IMR-90 (cell line): Measurements from ENCODE around the gene ZNF423. TPM values are rescaled to one million over a fixed set of nuclear protein-coding genes. Genes with fewer than 3 reads are reported as not detected.

Source experiments
- ATAC-seq: fragments of 200-7000 bp; cut with Tn5 transposase; 2 replicates; pipeline ENCODE4 v1.9.1; 2020; ENCODE audit warnings: low read depth, mild to moderate bottlenecking, moderate library complexity
- BruUV-seq: library from RNA; stranded (reverse); fragments of 400-500 nt; replicated peaks from 2 replicates; lab custom pipeline; 2021; lab: Mats Ljungman, UMichigan
- CTCF ChIA-PET: fragments of 300-600 bp; formaldehyde crosslinking; extraction: SDS; loops from one replicate; lab custom pipeline; 2021; ENCODE audit warnings: antibody characterized with exemption; lab: Yijun Ruan, JAX
- POLR2A ChIA-PET: fragments of 300-600 bp; sonication (Branson Sonifier 250); formaldehyde crosslinking; loops from one replicate; lab custom pipeline; 2022; ENCODE audit warnings: antibody characterized with exemption; ENCODE audit not compliant: unreplicated experiment; lab: Charles Lee
- DNase-seq: peaks from one replicate; pipeline ENCODE4 v3.0.0; 2013
- H2AFZ ChIP-seq: replicated peaks from 2 replicates; pipeline ENCODE3; 2013; ENCODE audit warnings: low read length, mild to moderate bottlenecking; ENCODE audit not compliant: poor library complexity
- H2AK5ac ChIP-seq: 2 replicates; pipeline ENCODE4 v1.6.1; 2013; ENCODE audit warnings: low read depth, low read length, inconsistent platforms
- H2AK9ac ChIP-seq: replicated peaks from 2 replicates; pipeline ENCODE3; 2013; ENCODE audit warnings: mild to moderate bottlenecking, low read depth, low read length, moderate library complexity; ENCODE audit not compliant: poor library complexity
- H2BK120ac ChIP-seq: 2 replicates; pipeline ENCODE4 v1.6.1; 2013; ENCODE audit warnings: low read depth, low read length, inconsistent platforms
- H2BK15ac ChIP-seq: 3 replicates; pipeline ENCODE4 v1.6.1; 2013; ENCODE audit warnings: low read depth, low read length, inconsistent platforms
- H2BK20ac ChIP-seq: 2 replicates; pipeline ENCODE4 v1.6.1; 2013; ENCODE audit warnings: low read depth, mild to moderate bottlenecking, inconsistent platforms, low read length, moderate library complexity
- H2BK5ac ChIP-seq: 2 replicates; pipeline ENCODE4 v1.6.1; 2013; ENCODE audit warnings: mild to moderate bottlenecking, low read depth, low read length, inconsistent platforms; ENCODE audit not compliant: poor library complexity, severe bottlenecking
- H3K14ac ChIP-seq: replicated peaks from 2 replicates; pipeline ENCODE4 v1.6.1; 2013; ENCODE audit warnings: low read depth, low read length, inconsistent platforms
- H3K18ac ChIP-seq: 2 replicates; pipeline ENCODE4 v1.6.1; 2013; ENCODE audit warnings: low read depth, low read length, control low read depth
- H3K23ac ChIP-seq: 2 replicates; pipeline ENCODE4 v1.6.1; 2013; ENCODE audit warnings: low read depth, low read length, inconsistent platforms
- H3K27ac ChIP-seq: 2 replicates; pipeline ENCODE4 v1.5.1; 2013; ENCODE audit warnings: mild to moderate bottlenecking, control low read depth, low read length; ENCODE audit not compliant: insufficient read depth
- H3K27me3 ChIP-seq: 2 replicates; pipeline ENCODE4 v1.6.1; 2013; ENCODE audit warnings: low read length; ENCODE audit not compliant: control insufficient read depth, insufficient read depth
- H3K36me3 ChIP-seq: 2 replicates; pipeline ENCODE4 v1.6.1; 2013; ENCODE audit warnings: low read length, mixed read lengths; ENCODE audit not compliant: control insufficient read depth, insufficient read depth
- H3K4ac ChIP-seq: 2 replicates; pipeline ENCODE4 v1.6.1; 2013; ENCODE audit warnings: low read depth, low read length, inconsistent platforms
- H3K4me1 ChIP-seq: 2 replicates; pipeline ENCODE4 v1.6.1; 2013; ENCODE audit warnings: low read length, mixed read lengths; ENCODE audit not compliant: control insufficient read depth, insufficient read depth
- H3K4me2 ChIP-seq: 2 replicates; pipeline ENCODE4 v1.6.1; 2013; ENCODE audit warnings: low read depth, mild to moderate bottlenecking, control low read depth, low read length, moderate library complexity
- H3K4me3 ChIP-seq: 2 replicates; pipeline ENCODE4 v1.5.1; 2013; ENCODE audit warnings: low read depth, mild to moderate bottlenecking, control low read depth, low read length, moderate library complexity; ENCODE audit not compliant: insufficient read depth
- H3K56ac ChIP-seq: 2 replicates; pipeline ENCODE4 v1.6.1; 2013; ENCODE audit warnings: low read length, inconsistent platforms; ENCODE audit not compliant: insufficient read depth; ENCODE audit errors: extremely low read depth
- H3K79me1 ChIP-seq, 2 experiments: 2 replicates each; pipeline ENCODE4 v1.6.1; 2013; ENCODE audit warnings: low read length in 2 of 2, inconsistent platforms in 1 of 2, low read depth in 1 of 2
- H3K9ac ChIP-seq: 2 replicates; pipeline ENCODE4 v1.6.1; 2013; ENCODE audit warnings: low read depth, low read length, control low read depth
- H3K9me1 ChIP-seq: 2 replicates; pipeline ENCODE4 v1.6.1; 2013; ENCODE audit warnings: low read length, inconsistent platforms; ENCODE audit not compliant: insufficient read depth
- H3K9me3 ChIP-seq: 2 replicates; pipeline ENCODE4 v1.6.1; 2013; ENCODE audit warnings: low read length; ENCODE audit not compliant: control insufficient read depth, insufficient read depth
- H4K20me1 ChIP-seq: 2 replicates; pipeline ENCODE4 v1.6.1; 2013; ENCODE audit warnings: low read length, inconsistent platforms; ENCODE audit not compliant: insufficient read depth
- H4K5ac ChIP-seq: 2 replicates; pipeline ENCODE4 v1.6.1; 2013; ENCODE audit warnings: mild to moderate bottlenecking, low read depth, low read length, control low read depth
- H4K8ac ChIP-seq, 2 experiments: 2 replicates each; pipeline ENCODE4 v1.6.1; 2013; ENCODE audit warnings: low read depth in 2 of 2, low read length in 2 of 2, control low read depth in 1 of 2, inconsistent platforms in 1 of 2
- H4K91ac ChIP-seq: 2 replicates; pipeline ENCODE4 v1.6.1; 2013; ENCODE audit warnings: low read depth, low read length, inconsistent platforms; ENCODE audit not compliant: insufficient read depth
- BHLHE40 ChIP-seq: fragments of 150-350 bp; IDR thresholded peaks from 2 replicates; pipeline ENCODE4 v1.6.1; 2016; ENCODE audit warnings: mild to moderate bottlenecking, low read depth, low read length
- CEBPB ChIP-seq: IDR thresholded peaks from 2 replicates; pipeline ENCODE4 v1.6.1; 2012; ENCODE audit warnings: low read depth, low read length, improper control_type of control experiment
- CHD1 ChIP-seq: IDR thresholded peaks from 2 replicates; pipeline ENCODE4 v1.6.1; 2012; ENCODE audit warnings: low read depth, low read length, improper control_type of control experiment
- MAFK ChIP-seq: IDR thresholded peaks from 2 replicates; pipeline ENCODE4 v1.6.1; 2012; ENCODE audit warnings: low read depth, low read length, improper control_type of control experiment
- MAZ ChIP-seq: IDR thresholded peaks from 2 replicates; pipeline ENCODE4 v1.6.1; 2012; ENCODE audit warnings: low read depth, mild to moderate bottlenecking, low read length, improper control_type of control experiment, moderate library complexity, borderline replicate concordance
- MXI1 ChIP-seq: IDR thresholded peaks from 2 replicates; pipeline ENCODE4 v1.6.1; 2012; ENCODE audit warnings: low read depth, mild to moderate bottlenecking, low read length, moderate library complexity, borderline replicate concordance
- NFE2L2 ChIP-seq: fragments of 150-350 bp; IDR thresholded peaks from 2 replicates; pipeline ENCODE4 v1.6.1; 2016; ENCODE audit warnings: low read depth, mild to moderate bottlenecking, low read length
- POLR2A ChIP-seq: IDR thresholded peaks from 2 replicates; pipeline ENCODE4 v1.6.1; 2012; ENCODE audit warnings: mild to moderate bottlenecking, low read depth, low read length
- RAD21 ChIP-seq: IDR thresholded peaks from 2 replicates; pipeline ENCODE4 v1.6.1; 2012; ENCODE audit warnings: low read length, improper control_type of control experiment
- RCOR1 ChIP-seq: IDR thresholded peaks from 2 replicates; pipeline ENCODE4 v1.6.1; 2012; ENCODE audit warnings: mild to moderate bottlenecking, low read length, improper control_type of control experiment; ENCODE audit not compliant: insufficient replicate concordance
- RFX5 ChIP-seq: IDR thresholded peaks from 2 replicates; pipeline ENCODE4 v1.8.0; 2012; ENCODE audit warnings: low read depth, mild to moderate bottlenecking, low read length, moderate library complexity
- SMC3 ChIP-seq: fragments of 150-350 bp; IDR thresholded peaks from 2 replicates; pipeline ENCODE4 v1.6.1; 2016; ENCODE audit warnings: low read depth, mild to moderate bottlenecking, antibody characterized with exemption, low read length, moderate library complexity
- WGBS, 2 experiments: methylation state at CpG; one replicate each; pipeline versions ENCODE4 v1.1.5 to v1.1.7; 2013; ENCODE audit warnings: missing lambda C conversion rate in 2 of 2; ENCODE audit not compliant: insufficient read length in 1 of 2; ENCODE audit errors: extremely low coverage in 2 of 2; 5-methylcytosine and 5-hydroxymethylcytosine counted together
- dilution Hi-C: fragments of 300-500 bp; cut with HindIII; formaldehyde crosslinking; loops from one replicate; pipeline ENCODE4 v1.14.3; 2018; ENCODE audit warnings: low sequenced_read_pairs; ENCODE audit not compliant: unreplicated experiment
- in situ Hi-C: fragments of 300-500 bp; cut with MboI; formaldehyde crosslinking; loops from 3 replicates; pipeline ENCODE4 v1.14.3; 2019; ENCODE audit warnings: low sequenced_read_pairs, inconsistent platforms, mixed read lengths
- intact Hi-C: fragments of 100-400 bp; cut with micrococcal nuclease; formaldehyde crosslinking; loops from 2 replicates; pipeline ENCODE4 v1.10.0; 2022
- polyA plus RNA-seq, 3 experiments: library from polyadenylated mRNA; depleted of rRNA; stranded (reverse); fragments of >200 nt; gene quantifications; 2 replicates each; pipeline ENCODE4 v1.2.3, GENCODE V29; 2012; ENCODE audit warnings: low replicate concordance in 1 of 3
- total RNA-seq: library from RNA; depleted of rRNA; stranded (reverse); fragments of >200 nt; gene quantifications from 2 replicates; pipeline ENCODE4 v1.2.3, GENCODE V29; 2012
- TF ChIP-seq, protein P1 (sequence below): conservative IDR thresholded peaks from 2 replicates; pipeline ENCODE4 v1.5.1; 2012; ENCODE audit warnings: mild to moderate bottlenecking, low read depth, low read length, improper control_type of control experiment
- TF ChIP-seq, protein P2 (sequence below): fragments of 150-350 bp; IDR thresholded peaks from 2 replicates; pipeline ENCODE4 v1.6.1; 2016; ENCODE audit warnings: low read depth, mild to moderate bottlenecking, low read length, moderate library complexity, borderline replicate concordance
- TF ChIP-seq, protein P3 (sequence below): fragments of 150-350 bp; IDR thresholded peaks from 2 replicates; pipeline ENCODE4 v1.6.1; 2017; ENCODE audit warnings: mild to moderate bottlenecking, antibody characterized with exemption, low read length, low read depth

ZNF423 gene
- total and polyA plus RNA-seq, 2 of the 4 experiments (the other 2 are of a cell fraction): under 0.01 to 0.10 TPM

DNA sequence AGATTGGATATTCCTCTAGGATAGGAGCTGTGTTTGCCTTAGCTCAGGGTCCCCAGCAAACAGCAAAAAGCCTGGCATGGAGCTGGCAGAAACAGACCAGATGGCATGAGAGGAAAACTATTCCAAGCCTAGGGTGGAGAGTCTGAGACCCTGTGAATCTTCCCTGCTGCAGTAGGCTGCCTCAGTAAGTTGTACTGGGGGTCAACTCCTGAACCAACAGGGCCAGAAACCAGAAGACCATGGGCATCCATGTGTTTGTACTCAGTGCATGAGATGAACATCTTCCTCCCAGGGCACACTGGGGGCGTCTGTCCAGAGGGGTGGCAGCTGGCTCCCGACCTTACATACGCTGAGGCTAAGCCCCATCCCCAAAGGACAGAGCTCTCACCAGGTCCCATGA is 267.9 kb downstream of the ZNF423 start:
- Histone ChIP-seq H3K27ac (no peak overlapping the region), H3K9me3 (no peaks in the 10 kb centered on the region), H2AK5ac (no peak overlapping the region), H3K56ac (no peak overlapping the region), H4K91ac (no peak overlapping the region), H3K27me3 (peaks cover 24% of the 10 kb centered on the region), H3K79me1 (no peaks in the 10 kb centered on the region), H3K18ac (no peak overlapping the region), H3K14ac (no peak overlapping the region), H2BK15ac (no peak overlapping the region), H2BK5ac (no peak overlapping the region), H3K4me2 (no peak overlapping the region), H3K4ac (no peak overlapping the region), H4K8ac (no peak overlapping the region), H2BK20ac (no peak overlapping the region), H2AFZ (no peak overlapping the region), H2BK120ac (no peak overlapping the region), H3K4me1 (no peaks in the 10 kb centered on the region), H3K9ac (no peak overlapping the region), H4K5ac (no peak overlapping the region), H3K36me3 (no peaks in the 10 kb centered on the region), H4K20me1 (no peaks in the 10 kb centered on the region), H3K23ac (no peak overlapping the region), H2AK9ac (no peak overlapping the region), H3K4me3 (no peak overlapping the region), H3K9me1 (no peaks in the 10 kb centered on the region)
- intact Hi-C loops (no loop called here), in situ Hi-C loops (no loop called here), dilution Hi-C loops (no loop called here)
- POLR2A ChIA-PET: no interaction called here
- CTCF ChIA-PET: no interaction called here
- ATAC-seq: no peak
- WGBS, 2 experiments: 100% methylated on average over 1 of the region's 3 CpGs; no CpG with 5 or more reads in 1 of the 2 experiments
- no TSS peak for BruUV-seq
- TF ChIP-seq SMC3 (no peak), RAD21 (no peak), RFX5 (no peak), RCOR1 (no peak), CEBPB (no peak), CHD1 (no peak), MXI1 (no peak), MAFK (no peak), POLR2A (no peak), BHLHE40 (no peak), NFE2L2 (no peak), MAZ (no peak)
- TF ChIP-seq, protein P1, sequence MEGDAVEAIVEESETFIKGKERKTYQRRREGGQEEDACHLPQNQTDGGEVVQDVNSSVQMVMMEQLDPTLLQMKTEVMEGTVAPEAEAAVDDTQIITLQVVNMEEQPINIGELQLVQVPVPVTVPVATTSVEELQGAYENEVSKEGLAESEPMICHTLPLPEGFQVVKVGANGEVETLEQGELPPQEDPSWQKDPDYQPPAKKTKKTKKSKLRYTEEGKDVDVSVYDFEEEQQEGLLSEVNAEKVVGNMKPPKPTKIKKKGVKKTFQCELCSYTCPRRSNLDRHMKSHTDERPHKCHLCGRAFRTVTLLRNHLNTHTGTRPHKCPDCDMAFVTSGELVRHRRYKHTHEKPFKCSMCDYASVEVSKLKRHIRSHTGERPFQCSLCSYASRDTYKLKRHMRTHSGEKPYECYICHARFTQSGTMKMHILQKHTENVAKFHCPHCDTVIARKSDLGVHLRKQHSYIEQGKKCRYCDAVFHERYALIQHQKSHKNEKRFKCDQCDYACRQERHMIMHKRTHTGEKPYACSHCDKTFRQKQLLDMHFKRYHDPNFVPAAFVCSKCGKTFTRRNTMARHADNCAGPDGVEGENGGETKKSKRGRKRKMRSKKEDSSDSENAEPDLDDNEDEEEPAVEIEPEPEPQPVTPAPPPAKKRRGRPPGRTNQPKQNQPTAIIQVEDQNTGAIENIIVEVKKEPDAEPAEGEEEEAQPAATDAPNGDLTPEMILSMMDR: no peak
- TF ChIP-seq, protein P2, sequence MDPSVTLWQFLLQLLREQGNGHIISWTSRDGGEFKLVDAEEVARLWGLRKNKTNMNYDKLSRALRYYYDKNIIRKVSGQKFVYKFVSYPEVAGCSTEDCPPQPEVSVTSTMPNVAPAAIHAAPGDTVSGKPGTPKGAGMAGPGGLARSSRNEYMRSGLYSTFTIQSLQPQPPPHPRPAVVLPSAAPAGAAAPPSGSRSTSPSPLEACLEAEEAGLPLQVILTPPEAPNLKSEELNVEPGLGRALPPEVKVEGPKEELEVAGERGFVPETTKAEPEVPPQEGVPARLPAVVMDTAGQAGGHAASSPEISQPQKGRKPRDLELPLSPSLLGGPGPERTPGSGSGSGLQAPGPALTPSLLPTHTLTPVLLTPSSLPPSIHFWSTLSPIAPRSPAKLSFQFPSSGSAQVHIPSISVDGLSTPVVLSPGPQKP: no peak
- TF ChIP-seq, protein P3, sequence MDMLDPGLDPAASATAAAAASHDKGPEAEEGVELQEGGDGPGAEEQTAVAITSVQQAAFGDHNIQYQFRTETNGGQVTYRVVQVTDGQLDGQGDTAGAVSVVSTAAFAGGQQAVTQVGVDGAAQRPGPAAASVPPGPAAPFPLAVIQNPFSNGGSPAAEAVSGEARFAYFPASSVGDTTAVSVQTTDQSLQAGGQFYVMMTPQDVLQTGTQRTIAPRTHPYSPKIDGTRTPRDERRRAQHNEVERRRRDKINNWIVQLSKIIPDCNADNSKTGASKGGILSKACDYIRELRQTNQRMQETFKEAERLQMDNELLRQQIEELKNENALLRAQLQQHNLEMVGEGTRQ: no peak
- no peak for DNase-seq
